Psoas muscle (tissue), 8 donors: ENCODE data around the gene MORN3. TPM values are rescaled to one million over a fixed set of nuclear protein-coding genes. Genes with fewer than 3 reads are reported as not detected.
"Not testable (repeated sequence)": the region's sequence is repeated elsewhere in the genome, so short reads cannot be mapped to it uniquely, and the experiment has no call there.

ENCODE experiments used
- ATAC-seq, 4 donors: fragments of 200-7000 bp; cut with Tn5 transposase; one replicate each; pipeline ENCODE4 v1.9.1; 2020; ENCODE audit warnings: moderate library complexity in 3 of 4, mild to moderate bottlenecking in 2 of 4
- DNase-seq, 2 donors: peaks; one replicate each; pipeline ENCODE4 v3.0.0-alpha.2; 2020
- H3K27ac ChIP-seq: fragments of 200-600 bp; one replicate; pipeline ENCODE4 v1.8.0; 2022
- H3K27me3 ChIP-seq, 3 donors: fragments of 200-600 bp in 1 of 3; one replicate each; pipeline versions ENCODE4 v1.6.1 to v1.8.0; 2013 to 2022; ENCODE audit warnings: low read length in 2 of 3, mild to moderate bottlenecking in 2 of 3, moderate library complexity in 1 of 3; ENCODE audit not compliant: insufficient read depth in 3 of 3
- H3K36me3 ChIP-seq, 2 donors: fragments of 200-600 bp in 1 of 2; one replicate each; pipeline versions ENCODE4 v1.6.1 to v1.8.0; 2013 to 2022; ENCODE audit warnings: low read depth in 1 of 2, mild to moderate bottlenecking in 1 of 2, moderate library complexity in 1 of 2; ENCODE audit not compliant: insufficient read depth in 1 of 2
- H3K4me1 ChIP-seq: fragments of 200-600 bp; one replicate; pipeline ENCODE4 v1.8.0; 2022
- H3K4me3 ChIP-seq: fragments of 200-600 bp; one replicate; pipeline ENCODE4 v1.8.0; 2022; ENCODE audit warnings: mild to moderate bottlenecking
- H3K9me3 ChIP-seq: fragments of 200-600 bp; one replicate; pipeline ENCODE4 v1.8.0; 2022
- CTCF ChIP-seq: fragments of 200-600 bp; IDR thresholded peaks from one replicate; pipeline ENCODE4 v1.8.0; 2022; ENCODE audit warnings: antibody characterized with exemption
- WGBS, 3 donors: extraction: QIAGEN DNeasy Blood & Tissue Kit; methylation state at CpG; one replicate each; pipeline versions ENCODE4 v1.1.6 to v1.1.7; 2013; 5-methylcytosine and 5-hydroxymethylcytosine counted together
- intact Hi-C, 2 donors: fragments of 100-400 bp; cut with DNase I; formaldehyde crosslinking; loops; one replicate each; pipeline versions ENCODE4 v1.11.0 to v1.14.2; 2022
- polyA plus RNA-seq, 3 donors: library from polyadenylated mRNA; stranded (reverse); fragments of 200-250 nt; gene quantifications; one replicate each; pipeline ENCODE4 v1.2.3, GENCODE V29; 2013
- total RNA-seq, 4 donors: library from RNA; stranded (reverse); fragmentation: NEBNext Ultra II Directional in 2 of 4; extraction: Animal tissue kit (Norgen Biotek cat#: 25700) in 2 of 4; gene quantifications; one replicate each; pipeline versions ENCODE4 v1.2.1 to v1.2.4, GENCODE V29; 2021 to 2023
- donor health status: healthy with polysubstance abuse.
- donor health status: DM: no; HTN: no; CAD: no; lungs with moderate emphysema.
- donor health status: Bipolar disorder and iron deficiency.
- donor health status: healthy.
- donor health status: DM: yes; HTN: yes; CAD: no.
- donor health status: DM: no; HTN: no; CAD: no.
- donor health status: DM: no; HTN: no; CAD: no.
- donor health status: DM: yes; HTN: yes; CAD: no.

The MORN3 gene
- total and polyA plus RNA-seq, 7 donors: under 0.01 to 0.12 TPM; not detected in 5

- ATAC-seq (no peak), DNase-seq (no peak)
- peaks cover 4% of the 10 kb centered on the region for H3K4me1 ChIP-seq
- H3K27me3 ChIP-seq: no peaks in the 10 kb centered on the region
- no peak overlapping the region for H3K4me3 ChIP-seq
- H3K9me3 ChIP-seq: no peaks in the 10 kb centered on the region
- no peak overlapping the region for H3K27ac ChIP-seq
- WGBS, 3 donors: 93 to 96% (median 95%) methylated on average over 5 of the region's 5 CpGs
- no peaks in the 10 kb centered on the region for H3K36me3 ChIP-seq
- no peak for TF ChIP-seq CTCF
- intact Hi-C loops: loop anchor here (5.0 kb wide), 2 partner anchors 39 to 49 kb away; partner anchors contain the start of gene ORAI1 (in 1 of the 2)
Observed at GRCh38 chr12:121676190-121676589, 6.7 kb upstream of the MORN3 start.

DNA sequence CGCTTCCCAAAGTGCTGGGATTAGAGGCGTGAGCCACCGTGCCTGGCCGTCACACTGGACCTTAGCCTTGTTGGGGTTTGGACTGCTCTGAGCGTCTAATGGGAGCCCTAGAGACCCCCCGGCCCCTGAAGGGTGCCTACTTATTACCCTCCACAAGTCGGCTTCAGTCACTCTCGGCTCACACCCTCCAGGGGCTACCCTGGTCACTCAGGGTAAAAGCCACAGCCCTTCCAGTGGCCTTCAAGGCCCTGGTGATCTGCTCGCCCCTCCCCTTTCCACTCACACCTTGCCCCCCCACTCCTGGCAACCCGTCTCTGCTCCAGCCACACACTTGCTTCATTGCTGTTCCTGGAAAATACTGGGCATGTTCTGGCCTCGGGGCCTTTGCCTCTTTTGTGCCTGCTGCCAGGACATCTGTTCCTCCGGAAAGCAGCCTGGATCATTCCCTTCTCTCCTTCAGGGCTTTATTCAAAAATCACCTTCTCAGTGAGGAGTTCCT lies 3.6 kb upstream of the MORN3 start:
- TF ChIP-seq CTCF: no peak
- peak overlapping the region; percentile 61 for H3K4me3 ChIP-seq
- intact Hi-C loops: loop anchor here in 1 of 2 donors (5.0 kb wide), 1 partner anchor 46 kb away; the partner anchor contains the start of gene ORAI1
- 29 to 35% (median 35%) methylated on average over 12 of the region's 12 CpGs for WGBS, 3 donors
- no peaks in the 10 kb centered on the region for H3K36me3 ChIP-seq
- no peaks in the 10 kb centered on the region for H3K27me3 ChIP-seq
- H3K27ac ChIP-seq: no peak overlapping the region
- DNase-seq (peak in 1 of 2 donors; percentile 41), ATAC-seq (peak; percentile 44 to 74 (median 48))
- no peaks in the 10 kb centered on the region for H3K9me3 ChIP-seq
- peaks cover 4% of the 10 kb centered on the region for H3K4me1 ChIP-seq

GRCh38 chr12:121668750-121669520 lies 519 bp downstream of the MORN3 start:
- peak; percentile 55 for TF ChIP-seq CTCF
- H3K27me3 ChIP-seq: no peaks in the 10 kb centered on the region
- H3K36me3 ChIP-seq: no peaks in the 10 kb centered on the region
- ATAC-seq (no peak), DNase-seq (peak; percentile 36 to 64)
- intact Hi-C loops: loop anchor here in 1 of 2 donors (5.0 kb wide), 1 partner anchor 117 kb away; no protein-coding TSS in a partner anchor
- 76 to 80% (median 79%) methylated on average over 18 of the region's 18 CpGs for WGBS, 3 donors
- no peak overlapping the region for H3K4me3 ChIP-seq
- peaks cover 4% of the 10 kb centered on the region for H3K4me1 ChIP-seq
- no peaks in the 10 kb centered on the region for H3K9me3 ChIP-seq
- H3K27ac ChIP-seq: no peak overlapping the region

DNA sequence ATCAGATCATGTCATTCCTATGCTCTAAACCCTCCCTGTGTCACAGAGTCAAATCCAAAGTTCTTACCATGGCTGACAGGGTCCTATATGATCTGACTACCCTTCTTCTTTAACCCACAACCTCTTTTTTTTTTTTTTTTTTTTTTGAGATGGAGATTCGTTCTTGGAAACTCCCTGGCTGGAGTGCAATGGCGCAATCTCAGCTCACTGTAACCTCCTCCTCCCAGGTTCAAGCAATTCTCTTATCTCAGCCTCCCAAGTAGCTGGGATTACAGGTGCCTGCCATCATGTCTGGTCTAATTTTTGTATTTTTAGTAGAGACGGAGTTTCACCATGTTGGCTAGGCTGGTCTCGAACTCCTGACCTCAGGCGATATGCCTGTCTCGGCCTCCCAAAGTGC lies 2.6 kb downstream of the MORN3 start:
- WGBS, 3 donors: 88 to 92% (median 89%) methylated on average over 6 of the region's 6 CpGs
- DNase-seq: not testable (repeated sequence)

DNA sequence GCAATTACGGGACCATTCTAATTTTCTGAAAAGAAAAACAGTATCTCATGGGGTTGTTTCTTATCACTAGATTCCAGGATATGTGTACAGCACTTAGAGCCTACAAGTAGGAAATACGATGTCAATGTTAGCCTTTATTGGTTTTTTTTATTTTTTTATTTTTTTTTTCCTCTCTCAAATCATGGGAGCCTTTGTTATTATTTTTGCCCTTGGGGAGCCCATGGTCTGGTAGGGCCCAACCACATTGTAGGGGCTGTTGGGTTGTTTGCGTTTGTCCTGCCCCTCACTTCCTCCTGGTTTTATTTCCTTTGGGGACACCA lies 5.9 kb downstream of the MORN3 start:
- intact Hi-C loops: no loop called here

More for the DNA sequence above, 2.6 kb downstream of the MORN3 start:
- ATAC-seq, H3K4me3 ChIP-seq, H3K27ac ChIP-seq, H3K9me3 ChIP-seq, H3K36me3 ChIP-seq, H3K27me3 ChIP-seq, H3K4me1 ChIP-seq: not testable (repeated sequence)
- intact Hi-C loops: loop anchor here in 1 of 2 donors (5.0 kb wide), 1 partner anchor 115 kb away; no protein-coding TSS in a partner anchor

DNA sequence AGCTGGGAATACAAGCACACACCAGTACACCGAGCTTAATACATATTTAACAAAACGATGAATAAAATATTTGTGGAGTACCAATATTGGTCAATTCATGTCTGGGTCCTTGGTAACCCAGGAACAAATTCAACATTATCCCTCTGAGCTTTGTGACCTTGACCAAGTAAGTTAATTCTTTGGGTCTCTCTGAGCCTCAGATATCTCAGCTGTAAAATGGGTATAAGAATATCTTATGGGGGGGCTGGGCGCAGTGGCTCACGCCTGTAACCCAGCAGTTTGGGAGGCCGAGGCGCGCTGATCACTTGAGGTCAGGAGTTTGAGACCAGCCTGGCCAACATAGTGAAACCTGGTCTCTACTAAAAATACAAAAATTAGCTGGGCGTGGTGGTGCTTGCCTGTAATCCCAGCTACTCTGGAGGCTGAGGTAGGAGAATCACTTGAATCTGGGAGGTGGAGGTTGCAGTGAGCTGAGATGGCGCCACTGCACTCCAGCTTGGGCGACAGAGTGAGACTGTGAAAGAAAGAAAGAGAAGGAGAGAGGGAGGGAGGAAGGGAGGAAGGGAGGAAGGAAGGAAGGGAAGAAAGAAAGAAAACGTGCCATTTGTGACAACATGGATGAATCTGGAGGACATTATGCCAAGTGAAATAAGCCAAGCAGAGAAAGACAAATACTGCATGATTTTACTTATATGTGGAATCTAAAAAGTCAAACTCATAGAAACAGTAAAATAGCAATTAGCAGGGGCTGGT lies 7.9 kb downstream of the MORN3 start:
- DNase-seq, H3K27me3 ChIP-seq, H3K9me3 ChIP-seq, H3K27ac ChIP-seq, ATAC-seq, H3K36me3 ChIP-seq, H3K4me1 ChIP-seq, H3K4me3 ChIP-seq, intact Hi-C loops: not testable (repeated sequence)
- WGBS, 3 donors: 86 to 90% (median 87%) methylated on average over 11 of the region's 11 CpGs

More for the DNA sequence above, 5.9 kb downstream of the MORN3 start:
- H3K27me3 ChIP-seq: no peaks in the 10 kb centered on the region
- no peak overlapping the region for H3K27ac ChIP-seq
- H3K36me3 ChIP-seq: no peaks in the 10 kb centered on the region
- no peaks in the 10 kb centered on the region for H3K9me3 ChIP-seq
- TF ChIP-seq CTCF: no peak
- H3K4me3 ChIP-seq: no peak overlapping the region
- WGBS, 3 donors: 83 to 88% (median 87%) methylated on average over 3 of the region's 3 CpGs
- DNase-seq (no peak), ATAC-seq (no peak)
- H3K4me1 ChIP-seq: no peaks in the 10 kb centered on the region
